GM19193 (cell line): ENCODE measurements around the gene BMP10.

Source experiments
- POLR2A ChIP-seq: IDR thresholded peaks from 4 replicates; pipeline ENCODE4 v1.6.1; 2011; ENCODE audit not compliant: insufficient read depth, insufficient read length; ENCODE audit errors: extremely low read depth

The BMP10 gene

GRCh38 chr2:68907232-68907919 lies 36.2 kb upstream of the BMP10 start:
- no peak for TF ChIP-seq POLR2A

DNA sequence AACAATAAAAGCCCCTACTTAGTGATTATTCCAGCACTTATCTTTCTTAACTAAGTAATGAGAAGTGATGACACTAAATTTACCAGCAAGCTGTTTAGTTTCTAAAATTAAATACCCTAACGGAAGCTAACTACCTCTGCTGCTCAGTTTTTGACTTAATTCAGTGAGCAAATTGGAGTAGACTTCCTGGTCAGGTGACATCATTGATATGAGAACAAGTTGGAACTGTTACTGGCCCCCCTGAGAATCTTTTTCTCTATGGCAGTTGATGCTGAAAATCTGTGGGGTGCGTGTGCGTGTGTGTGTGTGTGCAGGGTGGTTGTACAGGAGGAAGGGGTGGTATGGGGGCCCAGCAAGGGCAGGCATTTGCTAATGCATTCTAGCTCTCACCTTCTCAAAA lies 35.5 kb upstream of the BMP10 start:
- TF ChIP-seq POLR2A, result no peak

- TF ChIP-seq POLR2A, result no peak
These were observed 33.9 kb upstream of the BMP10 start for GRCh38 chr2:68905116-68905515.

GRCh38 chr2:68901561-68901960 lies 30.4 kb upstream of the BMP10 start:
- no peak for TF ChIP-seq POLR2A

GRCh38 chr2:68901199-68901514 lies 30.0 kb upstream of the BMP10 start:
- no peak for TF ChIP-seq POLR2A

DNA sequence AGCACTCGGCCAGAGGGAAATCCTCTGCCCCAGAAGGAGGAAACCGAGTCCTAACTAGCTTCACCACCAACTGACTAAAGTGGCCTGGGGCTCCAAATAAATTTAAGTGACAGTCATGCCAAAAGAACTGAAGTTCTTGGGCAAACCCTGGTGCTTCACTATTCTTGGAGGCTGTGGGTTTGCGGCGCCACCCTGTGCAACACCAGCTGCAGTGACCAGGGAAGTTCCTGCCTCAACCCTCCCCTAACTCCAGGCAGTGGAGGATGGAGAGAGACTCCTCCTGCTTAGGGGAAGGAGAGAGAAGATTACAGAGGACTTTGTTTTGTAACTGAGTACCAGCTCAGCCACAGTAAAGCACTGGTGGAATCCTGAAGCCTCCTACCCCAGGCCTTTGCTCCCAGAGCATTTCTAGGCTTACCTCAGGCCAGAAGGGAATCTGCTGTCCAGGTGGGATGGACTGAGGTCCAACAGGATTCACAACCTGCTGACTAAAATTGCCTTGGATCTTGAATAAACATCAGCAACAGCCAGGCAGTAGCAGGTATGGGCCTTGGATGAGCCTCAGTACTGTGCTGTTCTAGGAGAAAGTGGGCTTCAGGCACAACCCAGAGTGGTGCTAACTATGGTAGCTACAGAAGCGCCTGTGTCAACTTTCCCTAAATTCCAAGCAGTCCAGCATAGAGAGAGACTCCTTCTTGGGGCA lies 29.4 kb upstream of the BMP10 start:
- no peak for TF ChIP-seq POLR2A

GRCh38 chr2:68889500-68889899 lies 18.3 kb upstream of the BMP10 start:
- no peak for TF ChIP-seq POLR2A

DNA sequence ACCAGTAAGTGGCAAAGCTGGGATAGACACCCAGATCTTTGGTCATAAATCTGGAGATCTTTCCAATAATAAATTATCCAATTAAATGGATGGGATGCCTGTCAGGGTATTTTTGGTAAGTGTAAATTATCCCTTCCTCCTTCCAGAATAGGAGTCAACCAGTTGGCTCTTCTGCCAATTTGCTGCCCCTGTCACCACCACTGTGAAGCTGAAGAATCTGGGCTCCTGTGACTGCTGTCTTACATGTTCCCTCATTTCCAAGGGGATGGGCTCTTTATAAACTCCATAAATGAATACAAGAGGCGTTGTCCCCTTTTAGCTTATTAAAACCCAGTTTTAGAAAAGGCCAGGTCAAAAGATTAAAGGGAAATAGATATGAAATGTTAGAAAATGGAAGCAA lies 17.8 kb upstream of the BMP10 start:
- no peak for TF ChIP-seq POLR2A

GRCh38 chr2:68888038-68888704 lies 17.0 kb upstream of the BMP10 start:
- TF ChIP-seq POLR2A, result no peak

- no peak for TF ChIP-seq POLR2A
These were observed 14.5 kb upstream of the BMP10 start for GRCh38 chr2:68885811-68886075.

DNA sequence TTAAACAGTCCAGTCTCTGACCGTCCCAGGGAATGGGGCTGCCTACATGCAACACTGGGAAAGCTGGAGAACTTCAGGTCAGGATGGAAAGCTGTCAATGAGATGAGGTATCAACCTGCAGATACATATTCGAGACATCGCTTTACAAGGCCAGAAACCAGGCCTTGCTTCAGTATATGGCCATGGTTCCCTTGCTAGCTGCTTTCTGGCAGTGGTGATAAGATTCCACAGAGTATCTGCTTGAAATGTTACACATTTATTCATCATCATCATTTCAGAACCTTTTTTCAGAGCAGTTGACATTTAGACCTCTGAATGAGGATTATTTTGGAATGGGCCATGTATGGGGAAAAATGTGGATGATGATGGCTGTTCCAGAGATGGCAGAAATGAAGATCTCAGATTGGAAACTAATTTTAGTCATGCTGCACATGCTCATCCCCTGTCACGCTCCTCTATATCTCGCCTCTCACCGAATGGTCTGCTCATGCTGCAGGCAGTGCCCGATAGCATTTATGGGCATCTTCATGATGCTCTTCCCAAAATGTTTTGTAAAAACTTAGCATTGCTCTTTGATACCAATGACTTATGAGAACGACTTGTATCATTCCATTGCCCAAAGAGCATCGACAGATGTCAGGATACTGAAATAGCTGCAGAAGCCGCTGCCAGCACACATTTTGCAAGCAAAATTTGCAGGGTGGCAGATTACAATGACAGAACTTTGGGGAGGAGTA lies 14.0 kb upstream of the BMP10 start:
- no peak for TF ChIP-seq POLR2A

- TF ChIP-seq POLR2A, result no peak
These were observed 9.0 kb upstream of the BMP10 start for GRCh38 chr2:68880213-68880612.

DNA sequence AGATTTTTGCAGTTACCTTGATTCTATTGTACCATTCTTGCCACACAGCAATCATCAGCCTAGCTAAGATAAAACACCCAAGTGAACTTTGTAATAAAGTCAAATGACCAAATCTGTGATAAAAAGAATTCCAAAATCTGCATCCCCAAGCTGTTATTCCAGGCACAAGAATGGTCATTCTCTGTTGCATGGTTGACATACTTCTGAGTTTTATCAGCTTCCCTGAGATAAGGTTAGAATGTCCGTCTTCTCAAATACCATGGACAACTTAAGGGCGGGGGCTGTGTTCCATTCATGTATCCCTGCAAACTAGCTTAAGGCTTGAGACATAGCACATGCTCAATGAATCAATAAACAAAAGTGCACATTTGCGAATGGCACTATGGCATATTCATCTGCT lies 8.1 kb upstream of the BMP10 start:
- TF ChIP-seq POLR2A, result no peak

- TF ChIP-seq POLR2A, result no peak
These were observed 7.6 kb upstream of the BMP10 start for GRCh38 chr2:68878753-68879152.

GRCh38 chr2:68878071-68878711 lies 7.0 kb upstream of the BMP10 start:
- TF ChIP-seq POLR2A, result no peak

DNA sequence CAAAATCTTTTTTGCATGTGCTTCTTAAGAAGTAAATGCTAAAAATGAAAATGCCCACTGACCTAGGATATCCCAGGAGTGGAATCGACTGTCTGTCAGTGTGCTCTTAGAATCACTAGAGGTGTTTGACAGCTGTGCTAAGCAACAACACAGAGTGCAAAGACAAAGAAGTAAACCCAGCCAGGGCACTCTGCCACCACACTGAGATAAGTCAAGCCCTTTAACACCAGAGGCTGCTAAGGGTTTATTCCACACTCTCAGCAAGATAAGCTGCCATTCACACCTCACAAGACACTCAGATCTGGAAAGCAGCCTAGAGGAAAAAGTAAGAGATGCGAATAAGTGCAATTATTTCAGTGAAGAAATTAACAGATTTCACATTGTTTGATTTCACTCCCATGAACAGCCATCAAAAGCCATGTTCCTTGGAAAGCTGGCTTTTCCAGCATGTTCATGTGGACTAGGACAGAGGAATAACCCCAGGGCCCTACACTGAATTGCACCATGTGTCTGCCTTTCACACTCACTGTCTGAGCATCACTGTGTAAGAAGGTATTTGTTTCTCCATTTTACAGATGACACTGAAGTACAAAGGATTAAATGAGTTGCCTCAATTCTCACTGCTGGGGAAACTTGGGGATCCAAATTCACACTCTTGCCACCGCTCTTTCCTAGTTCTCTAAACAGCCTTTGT lies 6.0 kb upstream of the BMP10 start:
- no peak for TF ChIP-seq POLR2A

GRCh38 chr2:68870215-68870614 lies 982 bp downstream of the BMP10 start:
- TF ChIP-seq POLR2A, result no peak
